Measurements from ENCODE around the gene PDPK1.
A peak's percentile ranks its signal among the peaks of the same experiment; 100 is the strongest.
"Not testable (repeated sequence)": the region's sequence is repeated elsewhere in the genome, so short reads cannot be mapped to it uniquely, and the experiment has no call there.

PDPK1 gene

DNA sequence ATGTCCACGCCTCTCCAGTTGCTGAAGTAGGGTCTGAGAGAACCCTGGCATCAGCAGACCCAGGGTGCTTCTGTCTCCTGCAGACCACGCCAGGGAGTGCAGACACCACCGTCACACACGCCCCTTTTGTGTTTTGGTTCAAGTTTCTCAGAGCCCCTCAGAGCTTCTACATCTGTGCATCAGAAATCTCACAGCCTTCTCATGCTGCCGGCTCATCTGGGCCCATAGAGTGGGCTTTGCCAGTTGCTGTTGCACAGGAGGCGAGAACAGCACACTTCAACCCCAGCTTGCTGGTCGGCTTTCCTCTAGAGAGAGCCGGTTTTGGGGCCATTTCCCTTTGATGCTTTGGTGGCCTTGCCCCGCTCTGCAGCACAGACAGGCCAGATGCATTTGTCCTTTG, 60.9 kb downstream of the PDPK1 start:
- no peak overlapping the region for H3K4me3 Mint-ChIP-seq
- ATAC-seq (no peak), DNase-seq (ENCODE audit: low spot score in 2 of 2) (no peak)
- peaks cover 36% of the 10 kb centered on the region for H3K36me3 Mint-ChIP-seq
- no peak overlapping the region for H3K27ac Mint-ChIP-seq
- H3K4me1 Mint-ChIP-seq, result peaks cover 8% of the 10 kb centered on the region
- no peaks in the 10 kb centered on the region for H3K9me3 Mint-ChIP-seq

DNA sequence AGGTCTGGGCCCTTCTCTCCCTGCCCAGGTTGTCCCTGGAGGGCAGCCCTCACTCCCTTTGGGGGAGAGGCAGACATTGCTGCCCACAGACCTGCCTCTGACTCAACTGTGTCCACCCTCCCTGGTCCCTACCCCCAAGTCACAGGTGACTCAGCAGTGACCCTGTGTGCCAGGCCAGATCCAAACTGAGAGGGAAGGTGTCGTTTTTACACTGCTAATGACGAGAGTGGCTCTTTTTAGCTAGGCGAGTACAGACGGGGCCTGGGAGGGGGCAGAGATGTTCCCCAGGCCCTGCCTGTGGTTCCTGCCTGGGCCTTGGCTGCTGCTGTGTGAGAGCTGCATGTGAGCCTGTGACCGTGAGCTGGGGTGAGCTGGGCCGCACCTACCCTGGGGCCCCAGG, 61.3 kb downstream of the PDPK1 start:
- not testable (repeated sequence) for H3K9me3 Mint-ChIP-seq; ATAC-seq; H3K4me1 Mint-ChIP-seq; H3K27ac Mint-ChIP-seq; DNase-seq (ENCODE audit: low spot score in 2 of 2); H3K4me3 Mint-ChIP-seq
- H3K36me3 Mint-ChIP-seq, result peaks cover 34% of the 10 kb centered on the region

DNA sequence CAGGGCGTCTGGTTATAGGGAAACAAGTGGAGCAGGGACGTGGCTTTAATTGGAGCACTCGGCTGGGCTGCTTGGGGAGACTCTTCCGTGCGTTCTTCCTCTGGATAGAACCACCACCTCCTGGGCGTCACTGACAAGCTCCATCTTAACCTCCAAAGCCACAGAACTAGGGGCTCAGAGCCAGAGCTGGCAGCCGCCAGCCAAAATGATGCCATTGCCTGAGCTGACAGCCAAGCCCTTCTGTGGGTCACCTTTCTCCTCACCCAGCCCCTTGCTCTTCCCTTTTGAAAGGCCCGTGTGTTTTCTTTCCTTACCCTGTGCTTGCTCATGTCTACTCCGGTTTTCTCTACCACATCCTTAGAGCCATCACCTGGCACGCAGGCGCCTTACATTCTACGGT, 62.0 kb downstream of the PDPK1 start:
- peaks cover 32% of the 10 kb centered on the region for H3K36me3 Mint-ChIP-seq
- ATAC-seq; H3K4me1 Mint-ChIP-seq; H3K4me3 Mint-ChIP-seq; H3K9me3 Mint-ChIP-seq; DNase-seq (ENCODE audit: low spot score in 2 of 2); H3K27ac Mint-ChIP-seq: not testable (repeated sequence)

DNA sequence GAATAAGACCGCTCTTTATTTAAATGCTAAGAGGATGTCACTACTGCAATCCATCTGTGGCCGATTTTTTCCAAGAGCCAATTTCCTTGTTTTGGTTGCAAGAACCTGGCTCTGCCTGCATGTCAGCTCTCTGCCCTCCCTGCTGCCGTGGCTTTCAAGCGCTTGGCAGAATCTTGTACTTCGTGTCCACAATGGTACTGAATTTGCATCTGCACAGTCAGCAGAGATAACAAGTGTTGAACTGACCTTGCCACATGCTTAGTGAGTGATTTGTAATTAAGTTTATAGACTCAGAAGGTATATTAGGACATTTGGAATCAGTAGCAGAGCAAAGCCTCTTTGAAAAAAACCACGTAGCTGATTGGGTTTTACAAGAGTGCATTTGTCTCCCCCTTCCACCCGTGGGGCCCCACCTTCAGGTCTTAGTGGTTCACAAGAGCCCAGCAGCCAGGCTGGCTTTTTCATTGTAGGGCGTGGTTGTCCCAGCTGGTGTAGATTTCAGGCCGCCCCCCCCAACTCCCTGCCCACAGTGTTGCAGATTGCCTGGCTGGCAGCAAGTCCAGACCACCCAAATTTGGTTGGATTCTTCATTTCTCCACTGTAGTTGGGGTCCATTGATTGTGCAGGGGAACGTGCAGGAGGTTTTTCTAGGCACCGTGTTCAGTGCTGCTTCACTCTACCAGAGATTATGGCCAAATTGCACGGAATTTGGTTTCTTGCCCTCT, 63.6 kb downstream of the PDPK1 start:
- not testable (repeated sequence) for ATAC-seq; H3K27ac Mint-ChIP-seq; H3K4me3 Mint-ChIP-seq; DNase-seq (ENCODE audit: low spot score in 2 of 2); H3K9me3 Mint-ChIP-seq
- Mint-ChIP-seq H3K36me3 (peaks cover 28% of the 10 kb centered on the region), H3K4me1 (peaks cover 12% of the 10 kb centered on the region)

DNA sequence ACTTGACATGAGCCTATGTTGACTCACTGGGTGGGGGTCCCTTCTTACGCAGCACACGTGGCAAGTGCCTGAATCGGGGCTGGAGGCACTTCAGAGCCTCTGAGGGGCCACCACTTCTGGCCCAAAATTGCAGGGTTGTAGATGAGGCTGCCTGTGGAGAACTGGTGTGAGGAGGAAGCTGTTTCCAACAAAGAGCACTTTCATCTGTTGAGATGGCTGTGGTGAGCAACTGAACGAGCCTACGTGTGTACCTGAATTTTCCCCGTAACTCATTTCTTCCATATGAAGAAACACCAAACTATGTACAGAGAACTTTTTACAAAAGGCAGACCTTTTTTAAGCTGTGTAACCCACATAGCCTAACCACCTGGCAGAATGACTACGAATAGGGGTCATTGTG, 64.4 kb downstream of the PDPK1 start:
- peaks cover 12% of the 10 kb centered on the region for H3K4me1 Mint-ChIP-seq
- H3K36me3 Mint-ChIP-seq, result peaks cover 24% of the 10 kb centered on the region
- not testable (repeated sequence) for H3K9me3 Mint-ChIP-seq; ATAC-seq; H3K4me3 Mint-ChIP-seq; H3K27ac Mint-ChIP-seq; DNase-seq (ENCODE audit: low spot score in 2 of 2)

DNA sequence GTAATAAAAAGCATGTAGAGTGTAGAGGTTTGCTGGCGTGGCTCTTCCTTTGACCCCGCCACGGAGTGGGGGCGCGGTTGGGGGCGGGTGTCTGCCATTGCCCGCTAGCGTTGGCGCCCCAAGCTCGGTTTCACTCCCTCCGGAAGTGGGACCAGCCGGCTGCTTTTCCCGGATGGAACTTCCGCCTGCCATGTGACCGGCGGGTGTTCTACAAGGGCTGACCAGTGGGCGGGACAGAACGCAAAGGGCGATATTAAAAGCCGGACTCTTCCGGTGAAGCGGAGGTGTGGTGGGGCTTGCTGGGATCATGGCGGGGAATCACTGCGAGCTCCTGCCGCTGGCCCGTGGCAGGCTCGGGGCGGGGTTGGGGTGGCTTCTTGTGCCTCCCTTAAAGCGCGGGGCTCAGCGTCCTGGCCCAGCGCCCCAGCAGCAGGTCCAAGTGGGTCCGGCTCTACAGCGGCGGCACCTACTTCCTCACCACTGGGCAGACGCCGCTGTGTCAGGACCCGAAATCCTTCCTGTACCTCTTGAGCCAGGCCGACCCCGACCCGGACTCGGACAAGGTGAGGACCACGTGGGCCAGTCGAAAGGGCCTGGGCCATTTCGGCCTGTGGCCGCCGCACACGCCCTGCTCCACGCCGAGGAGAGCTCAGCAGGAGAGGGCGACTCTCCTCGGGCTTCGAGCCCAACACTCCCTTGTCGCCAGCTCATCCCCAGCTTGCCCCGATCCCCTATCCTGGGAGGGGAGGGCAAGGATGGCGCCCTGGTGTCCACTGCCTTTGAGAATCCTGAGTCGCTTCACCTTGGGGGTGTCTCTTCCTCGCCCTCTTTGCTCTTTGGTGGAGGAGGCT, 65.6 kb downstream of the PDPK1 start:
- DNase-seq (ENCODE audit: low spot score in 2 of 2), result peak; percentile 77 to 96
- peaks cover 20% of the 10 kb centered on the region for H3K4me1 Mint-ChIP-seq
- H3K9me3 Mint-ChIP-seq, result no peaks in the 10 kb centered on the region
- H3K36me3 Mint-ChIP-seq, result peaks cover 19% of the 10 kb centered on the region
- H3K27ac Mint-ChIP-seq, result peak overlapping the region; percentile 97
- peak; percentile 81 for ATAC-seq
- peak overlapping the region; percentile 99 for H3K4me3 Mint-ChIP-seq

DNA sequence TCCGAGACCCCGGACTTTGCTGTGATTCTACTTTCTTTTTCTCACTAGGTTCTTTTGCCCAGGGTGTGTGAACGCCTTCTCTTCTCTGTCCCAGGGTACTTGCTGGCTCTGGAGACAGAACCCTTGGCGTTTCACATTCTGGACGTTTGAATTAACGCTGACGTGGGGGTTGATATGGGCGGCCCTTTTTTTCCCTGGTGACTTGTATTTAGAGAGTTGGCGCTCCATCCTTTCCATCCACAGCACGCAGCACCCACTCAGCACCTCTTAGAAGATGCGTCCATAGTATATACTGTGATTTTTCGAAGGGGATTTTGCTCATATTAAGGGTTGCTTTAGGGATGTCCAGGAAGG, 66.2 kb downstream of the PDPK1 start:
- Mint-ChIP-seq H3K4me3 (peak overlapping the region; percentile 99), H3K27ac (peak overlapping the region; percentile 97), H3K36me3 (peaks cover 19% of the 10 kb centered on the region), H3K4me1 (peaks cover 20% of the 10 kb centered on the region)
- DNase-seq (ENCODE audit: low spot score in 2 of 2); H3K9me3 Mint-ChIP-seq: not testable (repeated sequence)
- peak; percentile 4 for ATAC-seq

DNA sequence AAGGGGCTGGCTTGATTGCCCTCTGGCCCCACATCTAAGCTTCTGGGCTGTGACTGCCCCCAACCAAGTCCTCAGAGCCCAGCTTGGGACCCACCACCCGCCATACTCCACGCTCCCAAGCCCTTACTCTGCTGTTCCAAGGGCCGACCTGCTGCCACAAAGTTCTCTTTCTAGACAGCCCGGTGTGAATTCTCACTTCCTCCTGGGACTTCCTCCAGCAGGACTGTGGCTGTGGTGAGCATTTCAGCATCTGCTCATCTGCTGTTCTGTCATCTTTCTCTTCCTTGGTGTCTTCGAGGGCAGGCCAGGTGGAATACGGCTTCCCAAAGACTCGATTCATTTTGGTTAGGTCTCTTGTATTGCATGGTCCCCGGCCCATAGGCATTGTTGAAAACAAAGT, 69.0 kb downstream of the PDPK1 start:
- H3K9me3 Mint-ChIP-seq; DNase-seq (ENCODE audit: low spot score in 2 of 2); H3K27ac Mint-ChIP-seq; H3K4me3 Mint-ChIP-seq: not testable (repeated sequence)
- H3K4me1 Mint-ChIP-seq, result peaks cover 20% of the 10 kb centered on the region
- peak; percentile 36 for ATAC-seq
- peaks cover 32% of the 10 kb centered on the region for H3K36me3 Mint-ChIP-seq

DNA sequence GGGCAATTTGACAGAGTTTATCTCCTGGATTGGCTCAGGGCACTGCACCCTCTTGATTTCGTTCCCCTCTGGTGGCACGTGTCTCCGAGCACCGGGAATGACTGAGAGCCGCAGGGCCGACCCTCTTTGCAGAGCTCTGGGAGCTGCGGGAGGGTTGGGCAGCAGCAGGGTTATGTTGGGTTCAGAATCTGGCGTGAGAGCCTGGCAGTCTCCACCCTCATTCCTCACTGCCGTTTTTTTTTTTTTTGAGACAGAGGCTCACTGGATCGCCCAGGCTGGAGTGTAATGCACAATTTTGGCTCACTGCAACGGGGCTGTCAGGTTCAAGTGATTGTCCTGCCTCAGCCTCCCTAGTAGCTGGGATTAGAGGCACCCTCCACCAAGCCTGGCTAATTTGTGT, 71.5 kb downstream of the PDPK1 start:
- not testable (repeated sequence) for H3K9me3 Mint-ChIP-seq; H3K27ac Mint-ChIP-seq; H3K4me3 Mint-ChIP-seq; ATAC-seq; DNase-seq (ENCODE audit: low spot score in 2 of 2)
- H3K36me3 Mint-ChIP-seq, result peaks cover 20% of the 10 kb centered on the region
- H3K4me1 Mint-ChIP-seq, result peaks cover 15% of the 10 kb centered on the region

DNA sequence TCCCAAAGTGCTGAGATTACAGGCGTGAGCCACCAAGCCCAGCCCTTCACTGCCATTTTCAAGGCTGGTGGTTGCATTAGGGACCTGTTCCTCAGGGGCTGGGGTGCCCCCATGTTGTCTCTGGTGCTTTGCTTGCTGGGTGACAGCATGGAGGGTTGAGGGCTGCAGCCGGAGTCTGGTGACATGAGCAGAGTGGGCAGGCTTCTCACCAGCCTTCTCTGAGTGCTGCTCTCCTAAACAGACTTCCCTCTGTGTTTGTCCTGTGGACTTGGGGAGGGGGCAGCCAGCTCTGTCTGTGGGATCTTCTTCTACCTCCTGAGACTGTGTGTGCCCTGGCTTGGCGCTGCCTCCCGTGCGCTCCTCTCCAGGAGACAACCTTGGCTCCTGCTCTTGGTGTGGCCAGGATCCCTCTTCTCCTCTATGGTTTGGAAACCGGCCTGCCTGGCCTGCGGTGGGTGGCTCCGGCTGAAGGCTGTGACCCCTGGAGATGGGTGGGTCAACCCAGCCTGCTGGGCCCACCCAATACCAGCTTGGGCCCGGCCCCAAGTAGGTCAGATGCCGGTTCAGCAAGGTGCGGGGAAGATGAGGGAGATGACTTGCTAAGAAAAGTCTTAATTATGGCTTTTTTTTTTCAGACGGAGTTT, 72.1 kb downstream of the PDPK1 start:
- H3K9me3 Mint-ChIP-seq, result no peaks in the 10 kb centered on the region
- H3K4me1 Mint-ChIP-seq, result peaks cover 15% of the 10 kb centered on the region
- peaks cover 22% of the 10 kb centered on the region for H3K36me3 Mint-ChIP-seq
- ATAC-seq (no peak), DNase-seq (ENCODE audit: low spot score in 2 of 2) (no peak)
- H3K27ac Mint-ChIP-seq, result no peak overlapping the region
- H3K4me3 Mint-ChIP-seq, result no peak overlapping the region

DNA sequence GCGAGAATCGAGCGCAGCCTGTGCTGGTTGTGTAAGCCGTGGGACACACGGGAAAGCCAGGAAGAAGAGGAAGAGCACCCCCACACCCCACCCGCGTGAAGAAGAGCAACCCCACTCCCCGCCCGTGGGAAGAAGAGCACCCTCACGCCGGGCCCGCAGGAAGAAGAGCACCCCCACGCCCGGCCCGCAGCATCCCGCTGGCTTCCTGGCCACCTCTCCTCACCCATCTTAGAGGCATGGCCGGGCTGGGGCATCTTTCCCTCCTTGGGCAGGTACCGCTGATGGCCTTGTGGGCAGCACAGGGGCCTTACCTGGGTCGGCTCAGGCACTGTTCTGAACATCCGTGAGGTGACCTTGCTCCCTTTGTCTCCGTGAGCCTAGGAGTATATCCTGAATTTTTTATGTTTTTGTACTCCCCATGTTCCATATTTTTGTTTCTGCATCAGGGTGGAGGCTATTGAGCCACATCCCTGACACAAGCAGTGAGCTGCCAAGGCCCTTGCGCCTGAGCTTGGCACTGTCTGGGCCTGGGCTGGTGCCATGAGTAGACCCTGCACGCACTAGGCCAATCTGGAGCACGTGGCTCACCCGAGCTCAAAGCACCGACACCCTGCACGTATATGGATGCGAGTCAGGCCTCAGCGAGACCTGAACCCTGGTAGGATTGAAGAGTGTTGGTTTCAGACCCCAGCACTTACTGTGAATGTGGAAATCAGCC, 73.1 kb downstream of the PDPK1 start:
- no peaks in the 10 kb centered on the region for H3K9me3 Mint-ChIP-seq
- ATAC-seq, result no peak
- H3K36me3 Mint-ChIP-seq, result peaks cover 19% of the 10 kb centered on the region
- H3K27ac Mint-ChIP-seq, result no peak overlapping the region
- no peak for DNase-seq (ENCODE audit: low spot score in 2 of 2)
- peaks cover 9% of the 10 kb centered on the region for H3K4me1 Mint-ChIP-seq
- H3K4me3 Mint-ChIP-seq, result no peak overlapping the region

DNA sequence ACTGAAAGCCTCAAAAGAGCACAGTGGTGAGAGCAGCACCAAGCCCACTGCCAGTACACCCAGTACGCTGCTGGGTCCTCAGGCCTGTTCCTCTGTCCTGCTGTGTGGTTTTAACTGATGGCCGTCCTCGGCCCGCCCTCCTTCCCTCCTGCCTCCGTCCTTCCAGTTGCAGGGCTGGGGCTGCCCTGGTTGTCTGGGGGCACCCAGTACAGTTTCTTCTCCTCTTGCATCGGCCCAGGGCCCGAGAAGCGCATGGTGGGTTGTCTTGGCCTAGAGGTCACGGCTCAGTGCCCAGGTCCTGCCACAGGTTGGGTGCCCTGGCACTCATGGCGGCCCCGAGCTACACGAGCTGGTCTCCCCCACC, 73.7 kb downstream of the PDPK1 start:
- DNase-seq (ENCODE audit: low spot score in 2 of 2), result no peak
- Mint-ChIP-seq H3K4me1 (peaks cover 9% of the 10 kb centered on the region), H3K27ac (no peak overlapping the region), H3K9me3 (no peaks in the 10 kb centered on the region), H3K4me3 (no peak overlapping the region), H3K36me3 (peaks cover 19% of the 10 kb centered on the region)
- ATAC-seq, result no peak

DNA sequence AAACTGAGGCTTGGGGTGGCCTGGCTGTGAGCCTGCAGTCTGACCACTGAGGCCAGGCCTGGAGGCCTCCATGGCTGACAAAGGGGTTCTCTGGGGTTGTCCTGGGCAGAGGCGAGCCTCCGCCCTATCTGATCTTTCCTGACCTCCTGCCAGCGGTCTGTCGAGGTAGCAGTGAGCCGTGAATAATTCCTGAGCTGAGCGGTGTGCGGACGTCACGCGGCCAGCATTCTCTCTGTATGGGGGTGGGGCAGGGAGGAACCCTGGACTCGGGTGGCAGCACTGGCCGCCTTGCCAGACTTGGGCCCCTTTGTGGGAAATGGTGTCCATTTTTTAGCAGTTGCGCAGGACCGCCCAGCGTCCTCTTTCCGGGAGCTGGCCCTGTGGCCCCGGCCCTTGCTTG, 74.1 kb downstream of the PDPK1 start:
- not testable (repeated sequence) for H3K4me1 Mint-ChIP-seq; H3K27ac Mint-ChIP-seq; DNase-seq (ENCODE audit: low spot score in 2 of 2); ATAC-seq; H3K4me3 Mint-ChIP-seq; H3K9me3 Mint-ChIP-seq
- peaks cover 19% of the 10 kb centered on the region for H3K36me3 Mint-ChIP-seq

DNA sequence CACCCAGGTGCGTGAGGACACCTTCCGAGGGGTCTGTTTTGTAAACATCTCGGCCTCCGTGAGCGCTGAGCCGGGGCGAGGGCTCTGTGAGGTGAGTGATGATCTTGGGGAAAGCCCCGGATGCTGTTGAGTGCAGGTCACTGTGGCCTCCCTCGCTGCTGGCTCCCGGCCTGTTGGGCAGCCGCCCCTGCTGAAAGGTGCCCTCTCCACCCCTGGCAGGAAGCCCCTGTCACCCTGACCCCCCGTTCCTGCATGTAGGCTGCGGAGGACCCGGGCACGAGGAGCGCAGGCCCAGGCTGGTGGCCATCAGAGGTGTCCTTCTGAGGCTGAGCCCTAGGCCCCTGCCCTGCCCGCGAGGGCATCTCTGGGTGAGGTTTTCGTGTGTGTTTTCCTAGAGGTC, 75.4 kb downstream of the PDPK1 start:
- peaks cover 19% of the 10 kb centered on the region for H3K36me3 Mint-ChIP-seq
- not testable (repeated sequence) for ATAC-seq; H3K9me3 Mint-ChIP-seq; DNase-seq (ENCODE audit: low spot score in 2 of 2); H3K27ac Mint-ChIP-seq; H3K4me3 Mint-ChIP-seq; H3K4me1 Mint-ChIP-seq

DNA sequence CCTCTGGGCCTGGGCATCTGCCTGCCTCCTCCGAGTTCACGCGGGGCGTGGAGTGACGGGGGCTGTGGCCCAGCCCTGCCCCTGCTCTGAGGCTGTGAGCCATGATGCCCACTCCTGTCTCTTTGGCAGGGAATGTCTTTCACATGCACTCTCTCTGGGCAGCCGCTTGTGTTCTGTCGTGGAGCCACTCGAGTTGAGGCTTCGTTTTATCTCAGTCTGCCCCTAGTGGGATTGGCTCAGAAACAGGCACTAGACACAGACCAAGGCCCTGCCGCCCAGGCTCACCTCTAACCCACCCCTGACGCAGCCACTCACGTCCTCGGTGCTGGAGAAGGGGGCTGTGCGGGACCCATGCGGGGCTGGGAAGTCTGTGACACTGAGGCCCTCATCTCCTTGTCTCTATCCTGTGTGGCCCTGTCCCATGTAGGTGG, 77.0 kb downstream of the PDPK1 start:
- Mint-ChIP-seq H3K9me3 (no peaks in the 10 kb centered on the region), H3K4me3 (no peak overlapping the region), H3K4me1 (no peaks in the 10 kb centered on the region), H3K36me3 (peaks cover 19% of the 10 kb centered on the region), H3K27ac (no peak overlapping the region)
- ATAC-seq (no peak), DNase-seq (ENCODE audit: low spot score in 2 of 2) (peak in 1 of 2 donors; percentile 45)

All from stimulated activated effector memory CD8-positive, alpha-beta T cell treated with anti-CD3 and anti-CD28 coated beads, Interleukin-12 subunit alpha, Interleukin-12 subunit beta, amount 100 ng/mL, for 72 hours (primary cell).